ENCODE results near the gene NDUFAF2. TPM values are rescaled to one million over a fixed set of nuclear protein-coding genes. Genes with fewer than 3 reads are reported as not detected.

NDUFAF2 gene
- total and polyA plus RNA-seq, 2 of the 13 experiments (the other 11 are each of a cell fraction or from before 2014, with no cell fraction given): 34.0 to 78.4 TPM

- BruUV-seq (replicated peaks): no TSS peak
- POLR2A ChIA-PET: no interaction called here
- Histone ChIP-seq H2AFZ (ENCODE audit: low read length) (no peak overlapping the region), H4K20me1 (ENCODE audit: insufficient read depth, low read length) (no peaks in the 10 kb centered on the region), H3K4me2 (ENCODE audit: low read depth, low read length) (no peak overlapping the region), H3K27me3 (ENCODE audit: control insufficient read depth in 1 of 2, insufficient read depth in 2 of 2, low read length in 2 of 2) (no peaks in the 10 kb centered on the region; a peak in 1 of 5 replicates), H3K79me2 (ENCODE audit: insufficient read depth, low read length) (peaks cover 89% of the 10 kb centered on the region), H3K4me1 (ENCODE audit: insufficient read depth, low read length) (peaks cover 19% of the 10 kb centered on the region), H3K36me3 (replicated peaks in 1 of 2; ENCODE audit: control insufficient read depth in 1 of 2, insufficient read depth in 2 of 2, low read length in 2 of 2) (no peaks in the 10 kb centered on the region), H3K9me3 (ENCODE audit: low read length) (no peaks in the 10 kb centered on the region), H3K27ac (ENCODE audit: extremely low read length, insufficient read depth, low read length) (no peak overlapping the region), H3K4me3 (replicated peaks in 1 of 3; ENCODE audit: insufficient read depth in 1 of 3, low read depth in 2 of 3, low read length in 3 of 3) (no peak overlapping the region), H3K9ac (ENCODE audit: insufficient read depth, low read depth, low read length) (no peak overlapping the region)
- no peak for ATAC-seq
- FAIRE-seq: no peak
- TF ChIP-seq RXRB (CRISPR knock-in tag; IDR thresholded peaks at IDR 0.05; ENCODE audit: borderline replicate concordance) (no peak), GATA4 (IDR thresholded peaks at IDR 0.05; ENCODE audit: borderline replicate concordance, low read depth) (no peak), CC2D1A (CRISPR knock-in tag; IDR thresholded peaks at IDR 0.05) (no peak), NFKB2 (CRISPR knock-in tag; IDR thresholded peaks at IDR 0.05; ENCODE audit: borderline replicate concordance) (no peak), ZNF101 (CRISPR knock-in tag; IDR thresholded peaks at IDR 0.05; ENCODE audit: borderline replicate concordance, low read depth) (no peak), AKAP8 (CRISPR knock-in tag; IDR thresholded peaks at IDR 0.05) (no peak), ZNF414 (CRISPR knock-in tag; IDR thresholded peaks at IDR 0.05) (no peak), ZNF12 (CRISPR knock-in tag; IDR thresholded peaks at IDR 0.05) (no peak), ZNF460 (CRISPR knock-in tag; IDR thresholded peaks at IDR 0.05; ENCODE audit: borderline replicate concordance) (no peak), ZNF138 (CRISPR knock-in tag; IDR thresholded peaks at IDR 0.05; ENCODE audit: low read depth) (no peak), SNRNP70 (IDR thresholded peaks at IDR 0.05; ENCODE audit: low read depth, low read length) (no peak), E2F5 (CRISPR knock-in tag; conservative IDR thresholded peaks at IDR 0.05) (no peak), CHCHD3 (CRISPR knock-in tag; IDR thresholded peaks at IDR 0.05) (no peak), RCOR2 (CRISPR knock-in tag; IDR thresholded peaks at IDR 0.05) (no peak), ZNF224 (CRISPR knock-in tag; IDR thresholded peaks at IDR 0.05) (no peak), ZNF746 (CRISPR knock-in tag; IDR thresholded peaks at IDR 0.05) (no peak), GZF1 (CRISPR knock-in tag; IDR thresholded peaks at IDR 0.05) (no peak), FOXK2 (IDR thresholded peaks at IDR 0.05) (no peak)
- intact Hi-C loops (cut with micrococcal nuclease; ENCODE audit: unreplicated experiment): loop anchor here (5.0 kb wide), 1 partner anchor 276 kb away; no protein-coding TSS in a partner anchor
- WGBS (ENCODE audit: low lambda C conversion rate): 85% methylated on average over 1 of the region's 1 CpG
- in situ Hi-C loops (cut with HindIII; ENCODE audit: extremely low pct_ligation_motif_present, low pct_unique_long_range_greater_than_20kb): loop anchor here (10.0 kb wide), 1 partner anchor 274 kb away; no protein-coding TSS in a partner anchor
- DNase-seq (ENCODE audit: low spot score): no peak
- CTCF ChIA-PET (ENCODE audit: low intra/inter-chr PET ratio, low total read pairs): no interaction called here
Observed at GRCh38 chr5:60948738-60949137, 3.7 kb downstream of the NDUFAF2 start.
